Effector memory CD8-positive, alpha-beta T cell (primary cell): ENCODE measurements around the gene CD3G.

Source experiments
- ATAC-seq: fragments of 150-1000 bp; cut with Tn5 transposase; replicated peaks from 2 replicates; pipeline ENCODE4 v1.10.0; 2021; ENCODE audit warnings: mild to moderate bottlenecking, moderate library complexity
- DNase-seq, 3 experiments: peaks; one replicate each; pipeline ENCODE4 v3.0.0; 2021
- H3K27ac Mint-ChIP-seq, 2 donors: one replicate each; pipeline ENCODE4 v1.8.0; 2022; ENCODE audit warnings: mild to moderate bottlenecking in 2 of 2, mixed read lengths in 2 of 2, moderate library complexity in 2 of 2
- H3K27me3 Mint-ChIP-seq, 2 donors: one replicate each; pipeline ENCODE4 v1.8.0; 2022; ENCODE audit warnings: mixed read lengths in 2 of 2
- H3K36me3 Mint-ChIP-seq: one replicate; pipeline ENCODE4 v1.8.0; 2022; ENCODE audit warnings: mild to moderate bottlenecking, moderate library complexity, mixed read lengths; ENCODE audit not compliant: insufficient read depth
- H3K4me1 Mint-ChIP-seq, 2 donors: one replicate each; pipeline ENCODE4 v1.8.0; 2022; ENCODE audit warnings: low read depth in 2 of 2, mixed read lengths in 2 of 2
- H3K4me3 Mint-ChIP-seq, 2 donors: one replicate each; pipeline ENCODE4 v1.8.0; 2022; ENCODE audit warnings: mild to moderate bottlenecking in 2 of 2, mixed read lengths in 2 of 2, moderate library complexity in 2 of 2
- H3K9me3 Mint-ChIP-seq, 2 donors: one replicate each; pipeline ENCODE4 v1.8.0; 2022; ENCODE audit warnings: mixed read lengths in 2 of 2

The CD3G gene

GRCh38 chr11:118339281-118339961, 4.7 kb upstream of the CD3G start:
- H3K27me3 Mint-ChIP-seq, result no peaks in the 10 kb centered on the region
- H3K4me1 Mint-ChIP-seq, result peaks cover 59 to 69% of the 10 kb centered on the region in 2 donors
- peak overlapping the region; percentile 95 to 97 for H3K27ac Mint-ChIP-seq
- peak overlapping the region; percentile 73 to 95 for H3K4me3 Mint-ChIP-seq
- peak in 1 of 3 experiments; percentile 31 for DNase-seq
- no peaks in the 10 kb centered on the region for H3K9me3 Mint-ChIP-seq
- peaks cover 65% of the 10 kb centered on the region for H3K36me3 Mint-ChIP-seq
- no peak for ATAC-seq

GRCh38 chr11:118340449-118340848, 3.7 kb upstream of the CD3G start:
- Mint-ChIP-seq H3K4me1 (peaks cover 64 to 75% of the 10 kb centered on the region in 2 donors), H3K4me3 (peak overlapping the region; percentile 73 to 95), H3K27me3 (no peaks in the 10 kb centered on the region), H3K36me3 (peaks cover 62% of the 10 kb centered on the region), H3K27ac (peak overlapping the region; percentile 95 to 97), H3K9me3 (no peaks in the 10 kb centered on the region)
- ATAC-seq (no peak), DNase-seq (no peak)

- ATAC-seq (no peak), DNase-seq (no peak)
- Mint-ChIP-seq H3K4me3 (peak overlapping the region; percentile 73 to 95), H3K9me3 (no peaks in the 10 kb centered on the region), H3K4me1 (peaks cover 68 to 79% of the 10 kb centered on the region in 2 donors), H3K36me3 (peaks cover 56% of the 10 kb centered on the region), H3K27me3 (no peaks in the 10 kb centered on the region), H3K27ac (peak overlapping the region; percentile 95 to 97)
These were observed 2.9 kb upstream of the CD3G start for GRCh38 chr11:118341261-118341660.

- Mint-ChIP-seq H3K27ac (peak overlapping the region; percentile 95 to 97), H3K9me3 (no peaks in the 10 kb centered on the region), H3K36me3 (peaks cover 50% of the 10 kb centered on the region), H3K27me3 (no peaks in the 10 kb centered on the region), H3K4me3 (peak overlapping the region; percentile 73 to 95), H3K4me1 (peaks cover 69 to 81% of the 10 kb centered on the region in 2 donors)
- ATAC-seq (peak; percentile 9), DNase-seq (peak in 1 of 3 experiments; percentile 23)
These were observed 2.2 kb upstream of the CD3G start for GRCh38 chr11:118341815-118342489.

GRCh38 chr11:118342503-118343161, 1.5 kb upstream of the CD3G start, which contains the start of gene CD3D:
CD3D (minus strand) TSS chr11:118342705; CDS start chr11:118342607, 98 bp downstream.
- DNase-seq (peak; percentile 48 to 52 (median 49)), ATAC-seq (peak; percentile 51)
- H3K27me3 Mint-ChIP-seq, result no peaks in the 10 kb centered on the region
- H3K4me1 Mint-ChIP-seq, result peaks cover 72 to 86% of the 10 kb centered on the region in 2 donors
- H3K9me3 Mint-ChIP-seq, result no peaks in the 10 kb centered on the region
- peak within 1 kb of the TSS; percentile 73 to 95 for H3K4me3 Mint-ChIP-seq
- peak within 1 kb of the TSS; percentile 95 to 97 for H3K27ac Mint-ChIP-seq
- H3K36me3 Mint-ChIP-seq, result peaks cover 50% of the 10 kb centered on the region

- H3K27me3 Mint-ChIP-seq, result no peaks in the 10 kb centered on the region
- peak overlapping the region; percentile 73 to 95 for H3K4me3 Mint-ChIP-seq
- H3K36me3 Mint-ChIP-seq, result peaks cover 45% of the 10 kb centered on the region
- DNase-seq, result no peak
- H3K4me1 Mint-ChIP-seq, result peaks cover 73 to 86% of the 10 kb centered on the region in 2 donors
- peak overlapping the region; percentile 95 to 97 for H3K27ac Mint-ChIP-seq
- H3K9me3 Mint-ChIP-seq, result no peaks in the 10 kb centered on the region
- ATAC-seq, result no peak
These were observed 896 bp upstream of the CD3G start for GRCh38 chr11:118343248-118343647.

GRCh38 chr11:118349475-118349874, 5.3 kb downstream of the CD3G start:
- no peak for ATAC-seq
- H3K36me3 Mint-ChIP-seq, result peaks cover 67% of the 10 kb centered on the region

GRCh38 chr11:118353084-118353710, 9.1 kb downstream of the CD3G start:
- peaks cover 67% of the 10 kb centered on the region for H3K36me3 Mint-ChIP-seq
- no peak overlapping the region for H3K4me3 Mint-ChIP-seq
- peak; percentile 47 for ATAC-seq
- H3K9me3 Mint-ChIP-seq, result no peaks in the 10 kb centered on the region
- DNase-seq, result no peak
- no peaks in the 10 kb centered on the region for H3K27me3 Mint-ChIP-seq
- peak overlapping the region; percentile 65 to 80 for H3K27ac Mint-ChIP-seq
- peaks cover 10 to 28% of the 10 kb centered on the region in 2 donors for H3K4me1 Mint-ChIP-seq

More at GRCh38 chr11:118349475-118349874, 5.3 kb downstream of the CD3G start:
- Mint-ChIP-seq H3K9me3 (no peaks in the 10 kb centered on the region), H3K4me3 (peak overlapping the region in 1 of 2 donors; percentile 8), H3K27me3 (no peaks in the 10 kb centered on the region), H3K27ac (peak overlapping the region in 1 of 2 donors; percentile 89), H3K4me1 (peaks cover 36 to 61% of the 10 kb centered on the region in 2 donors)
- no peak for DNase-seq

- peak overlapping the region; percentile 96 to 99 for H3K27ac Mint-ChIP-seq
- H3K9me3 Mint-ChIP-seq, result no peaks in the 10 kb centered on the region
- no peak overlapping the region for H3K4me3 Mint-ChIP-seq
- DNase-seq (no peak), ATAC-seq (no peak)
- peaks cover 30 to 42% of the 10 kb centered on the region in 2 donors for H3K4me1 Mint-ChIP-seq
- peaks cover 37% of the 10 kb centered on the region for H3K36me3 Mint-ChIP-seq
- H3K27me3 Mint-ChIP-seq, result no peaks in the 10 kb centered on the region
These were observed 13.9 kb downstream of the CD3G start for GRCh38 chr11:118358071-118358470.

- Mint-ChIP-seq H3K27me3 (no peaks in the 10 kb centered on the region), H3K36me3 (peaks cover 34% of the 10 kb centered on the region), H3K9me3 (no peaks in the 10 kb centered on the region), H3K27ac (peak within 1 kb of the TSS; percentile 96 to 99), H3K4me3 (peak within 1 kb of the TSS; percentile 91 to 98), H3K4me1 (peaks cover 32 to 43% of the 10 kb centered on the region in 2 donors)
- DNase-seq (peak; percentile 96 to 97 (median 96)), ATAC-seq (peak; percentile 96)
These were observed 15.3 kb downstream of the CD3G start, which contains the start of gene UBE4A for GRCh38 chr11:118359295-118359958. UBE4A (plus strand) TSS chr11:118359600; CDS start chr11:118365081, 5,481 bp downstream.

- Mint-ChIP-seq H3K36me3 (peaks cover 66% of the 10 kb centered on the region), H3K9me3 (no peaks in the 10 kb centered on the region), H3K4me1 (peaks cover 21 to 32% of the 10 kb centered on the region in 2 donors), H3K27ac (no peak overlapping the region), H3K4me3 (no peak overlapping the region), H3K27me3 (no peaks in the 10 kb centered on the region)
- DNase-seq, result no peak
- no peak for ATAC-seq
These were observed 20.9 kb downstream of the CD3G start for GRCh38 chr11:118364956-118365615.

GRCh38 chr11:118366287-118366686, 22.1 kb downstream of the CD3G start:
- no peak for ATAC-seq
- peaks cover 78% of the 10 kb centered on the region for H3K36me3 Mint-ChIP-seq
- H3K27me3 Mint-ChIP-seq, result no peaks in the 10 kb centered on the region
- peak overlapping the region in 1 of 2 donors; percentile 16 for H3K27ac Mint-ChIP-seq
- no peak for DNase-seq
- H3K4me1 Mint-ChIP-seq, result peaks cover 16 to 28% of the 10 kb centered on the region in 2 donors
- H3K4me3 Mint-ChIP-seq, result no peak overlapping the region
- H3K9me3 Mint-ChIP-seq, result no peaks in the 10 kb centered on the region
